ENCODE results near the gene CECR2. TPM values are rescaled to one million over a fixed set of nuclear protein-coding genes. Genes with fewer than 3 reads are reported as not detected.

Gene CECR2
- total RNA-seq, 1 donor from 2014 or later = 67.8 TPM

DNA sequence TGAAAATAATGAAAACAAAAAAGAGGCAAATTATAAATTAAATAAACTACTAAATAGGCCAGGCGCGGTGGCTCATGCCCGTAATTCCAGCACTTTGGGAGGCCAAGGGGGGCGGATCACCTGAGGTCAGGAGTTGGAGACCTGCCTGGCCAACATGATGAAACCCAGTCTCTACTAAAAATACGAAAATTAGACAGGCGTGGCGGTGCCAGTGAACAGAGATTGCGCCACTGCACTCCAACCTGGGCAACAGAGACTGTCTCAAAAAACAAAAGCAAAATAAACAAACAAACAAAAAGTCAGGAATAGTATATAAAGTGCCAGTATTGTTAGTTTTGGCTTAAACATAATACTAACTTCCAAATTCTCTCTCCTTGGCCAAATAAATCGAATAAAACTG, 37.6 kb upstream of the CECR2 start:
- peaks cover 4% of the 10 kb centered on the region for H3K27me3 Mint-ChIP-seq (ENCODE audit: insufficient read depth, low read depth)
- H3K27ac Mint-ChIP-seq = no peak overlapping the region
- H3K9me3 Mint-ChIP-seq = no peaks in the 10 kb centered on the region

DNA sequence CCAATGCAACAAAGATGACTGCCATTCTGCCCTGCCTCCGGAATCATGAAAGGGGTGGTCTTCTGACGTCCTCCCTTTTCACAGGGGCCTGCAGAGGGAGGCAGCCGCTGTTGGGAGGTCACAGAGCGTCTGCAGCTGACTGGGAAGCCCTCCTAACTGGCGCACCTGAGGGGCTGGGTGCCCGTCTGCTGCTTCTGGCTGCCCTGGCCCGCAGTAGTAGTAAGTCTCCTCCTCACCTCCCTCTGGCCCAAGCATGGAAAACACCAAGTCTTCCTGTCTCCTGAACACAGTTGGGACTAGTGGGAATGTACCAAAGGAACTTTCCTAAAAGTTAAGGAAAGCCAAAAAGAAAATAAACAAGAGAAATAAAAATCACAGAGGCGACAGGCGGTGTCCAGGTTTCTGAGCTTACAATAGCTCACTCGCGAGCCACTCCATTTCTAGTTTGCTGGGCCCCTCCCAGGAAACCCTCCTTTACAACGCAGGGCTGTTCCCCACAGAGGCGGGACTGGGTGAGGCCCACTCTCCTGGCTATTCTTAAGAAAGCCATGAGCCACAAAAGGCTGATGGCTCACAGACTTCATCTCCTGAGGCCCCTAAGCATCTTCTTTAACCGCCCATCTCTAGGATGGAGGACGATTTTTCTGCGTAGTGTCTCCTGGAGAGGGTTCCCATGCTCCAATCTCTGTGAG, 37.0 kb upstream of the CECR2 start:
- H3K4me1 ChIP-seq = peaks cover 4% of the 10 kb centered on the region
- H3K4me3 Mint-ChIP-seq = no peak overlapping the region
- no peak overlapping the region for H3K4me3 ChIP-seq
- no peak overlapping the region for H3K4me2 ChIP-seq
- H3K27ac ChIP-seq = no peak overlapping the region
- H3K9ac ChIP-seq = no peak overlapping the region
- H3F3A ChIP-seq (ENCODE audit: low read depth) = no peaks in the 10 kb centered on the region
- peaks cover 7% of the 10 kb centered on the region for H3K4me1 Mint-ChIP-seq
- no peaks in the 10 kb centered on the region for H3K9me3 ChIP-seq (ENCODE audit: low read depth)
- peaks cover 4% of the 10 kb centered on the region for H3K27me3 Mint-ChIP-seq (ENCODE audit: insufficient read depth, low read depth)
- H4K20me1 ChIP-seq (ENCODE audit: low read depth) = no peaks in the 10 kb centered on the region
- no peaks in the 10 kb centered on the region for H3K36me3 Mint-ChIP-seq
- no peak for TF ChIP-seq EZH2phosphoT487 (IDR thresholded peaks at IDR 0.05)
- TF ChIP-seq EZH2 (IDR thresholded peaks at IDR 0.05) = no peak
- TF ChIP-seq, protein P1, sequence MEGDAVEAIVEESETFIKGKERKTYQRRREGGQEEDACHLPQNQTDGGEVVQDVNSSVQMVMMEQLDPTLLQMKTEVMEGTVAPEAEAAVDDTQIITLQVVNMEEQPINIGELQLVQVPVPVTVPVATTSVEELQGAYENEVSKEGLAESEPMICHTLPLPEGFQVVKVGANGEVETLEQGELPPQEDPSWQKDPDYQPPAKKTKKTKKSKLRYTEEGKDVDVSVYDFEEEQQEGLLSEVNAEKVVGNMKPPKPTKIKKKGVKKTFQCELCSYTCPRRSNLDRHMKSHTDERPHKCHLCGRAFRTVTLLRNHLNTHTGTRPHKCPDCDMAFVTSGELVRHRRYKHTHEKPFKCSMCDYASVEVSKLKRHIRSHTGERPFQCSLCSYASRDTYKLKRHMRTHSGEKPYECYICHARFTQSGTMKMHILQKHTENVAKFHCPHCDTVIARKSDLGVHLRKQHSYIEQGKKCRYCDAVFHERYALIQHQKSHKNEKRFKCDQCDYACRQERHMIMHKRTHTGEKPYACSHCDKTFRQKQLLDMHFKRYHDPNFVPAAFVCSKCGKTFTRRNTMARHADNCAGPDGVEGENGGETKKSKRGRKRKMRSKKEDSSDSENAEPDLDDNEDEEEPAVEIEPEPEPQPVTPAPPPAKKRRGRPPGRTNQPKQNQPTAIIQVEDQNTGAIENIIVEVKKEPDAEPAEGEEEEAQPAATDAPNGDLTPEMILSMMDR (IDR thresholded peaks at IDR 0.05) = no peak
- no peak for DNase-seq (ENCODE audit: low spot score)
- no peaks in the 10 kb centered on the region for H3K9me3 Mint-ChIP-seq
- H2AFZ ChIP-seq (replicated peaks) = peak overlapping the region; percentile 87
- no peaks in the 10 kb centered on the region for H3K36me3 ChIP-seq
- no peaks in the 10 kb centered on the region for H3K79me2 ChIP-seq (ENCODE audit: low read depth)
- H3K27me3 ChIP-seq = no peaks in the 10 kb centered on the region
- H3K27ac Mint-ChIP-seq = no peak overlapping the region

More for the DNA sequence above, 37.6 kb upstream of the CECR2 start:
- peak overlapping the region; percentile 87 for H2AFZ ChIP-seq (replicated peaks)
- H3F3A ChIP-seq (ENCODE audit: low read depth) = no peaks in the 10 kb centered on the region
- H3K27me3 ChIP-seq = no peaks in the 10 kb centered on the region
- peaks cover 4% of the 10 kb centered on the region for H3K4me1 ChIP-seq
- no peak overlapping the region for H3K4me2 ChIP-seq
- no peaks in the 10 kb centered on the region for H3K79me2 ChIP-seq (ENCODE audit: low read depth)
- no peak overlapping the region for H3K27ac ChIP-seq
- no peak overlapping the region for H3K4me3 Mint-ChIP-seq
- peaks cover 5% of the 10 kb centered on the region for H3K4me1 Mint-ChIP-seq
- no peak overlapping the region for H3K4me3 ChIP-seq
- H3K9ac ChIP-seq = no peak overlapping the region
- H4K20me1 ChIP-seq (ENCODE audit: low read depth) = no peaks in the 10 kb centered on the region
- H3K36me3 ChIP-seq = no peaks in the 10 kb centered on the region
- TF ChIP-seq, protein P1 (IDR thresholded peaks at IDR 0.05) = no peak
- DNase-seq (ENCODE audit: low spot score) = no peak
- H3K36me3 Mint-ChIP-seq = no peaks in the 10 kb centered on the region
- H3K9me3 ChIP-seq (ENCODE audit: low read depth) = no peaks in the 10 kb centered on the region

DNA sequence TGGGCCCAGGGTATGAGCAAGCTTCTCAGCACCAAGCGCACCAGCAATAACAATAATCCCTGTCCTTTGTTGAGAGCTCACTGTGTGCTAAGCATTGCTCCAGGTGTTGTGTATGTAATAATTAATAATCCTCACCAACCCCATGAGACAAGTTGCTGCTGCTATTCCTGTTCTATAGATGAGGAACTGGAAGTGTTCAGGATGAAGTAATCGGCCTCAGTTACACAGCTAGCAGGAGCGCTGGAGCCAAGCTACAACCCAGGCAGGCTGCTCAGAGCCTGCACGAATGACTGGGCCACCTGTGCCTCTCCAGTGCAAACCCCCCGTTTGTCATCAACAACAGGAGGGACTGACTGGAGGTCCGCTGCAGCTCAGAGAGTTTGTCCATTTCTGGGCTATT, 35.2 kb upstream of the CECR2 start:
- H3K9ac ChIP-seq = no peak overlapping the region
- DNase-seq (ENCODE audit: low spot score) = no peak
- peak overlapping the region; percentile 15 for H3K27ac Mint-ChIP-seq
- H3K36me3 Mint-ChIP-seq = no peaks in the 10 kb centered on the region
- TF ChIP-seq EZH2 (IDR thresholded peaks at IDR 0.05) (no peak), EZH2phosphoT487 (IDR thresholded peaks at IDR 0.05) (no peak)
- TF ChIP-seq, protein P1 (IDR thresholded peaks at IDR 0.05) = no peak
- H3K9me3 ChIP-seq (ENCODE audit: low read depth) = no peaks in the 10 kb centered on the region
- peaks cover 4% of the 10 kb centered on the region for H3K4me1 ChIP-seq
- H3F3A ChIP-seq (ENCODE audit: low read depth) = no peaks in the 10 kb centered on the region
- peaks cover 3% of the 10 kb centered on the region for H3K27me3 Mint-ChIP-seq (ENCODE audit: insufficient read depth, low read depth)
- peaks cover 15% of the 10 kb centered on the region for H3K4me1 Mint-ChIP-seq
- H3K4me2 ChIP-seq = no peak overlapping the region
- H3K79me2 ChIP-seq (ENCODE audit: low read depth) = no peaks in the 10 kb centered on the region
- no peak overlapping the region for H3K27ac ChIP-seq
- no peaks in the 10 kb centered on the region for H3K9me3 Mint-ChIP-seq
- no peak overlapping the region for H3K4me3 Mint-ChIP-seq
- H3K4me3 ChIP-seq = no peak overlapping the region
- no peaks in the 10 kb centered on the region for H3K27me3 ChIP-seq
- no peak overlapping the region for H2AFZ ChIP-seq (replicated peaks)
- H4K20me1 ChIP-seq (ENCODE audit: low read depth) = no peaks in the 10 kb centered on the region
- no peaks in the 10 kb centered on the region for H3K36me3 ChIP-seq

Measured in neural progenitor cell (in vitro differentiated cells).